Caco-2 (cell line): Measurements from ENCODE around the gene EPS8L3. TPM values are rescaled to one million over a fixed set of nuclear protein-coding genes. Genes with fewer than 3 reads are reported as not detected.

Experiments
- BruUV-seq: library from RNA; stranded (reverse); fragments of 400-500 nt; replicated peaks from 2 replicates; lab custom pipeline; 2021; lab: Mats Ljungman, UMichigan
- CTCF ChIA-PET: fragments of 300-600 bp; sonication (Branson Sonifier 250); formaldehyde crosslinking; loops from one replicate; lab custom pipeline; 2022; ENCODE audit warnings: antibody characterized with exemption; lab: Charles Lee
- POLR2A ChIA-PET: fragments of 300-600 bp; sonication (Branson Sonifier 250); formaldehyde crosslinking; loops from one replicate; lab custom pipeline; 2022; ENCODE audit warnings: antibody characterized with exemption; lab: Charles Lee
- DNase-seq, 2 experiments: peaks; one replicate each; pipeline versions ENCODE4 v3.0.0 to v3.0.0-alpha.2; 2020 to 2022
- H3K27me3 ChIP-seq: replicated peaks from 2 replicates; pipeline ENCODE4 v1.6.0; 2011; ENCODE audit warnings: low read length; ENCODE audit not compliant: control insufficient read depth, insufficient read depth
- H3K36me3 ChIP-seq: 2 replicates; pipeline ENCODE4 v1.5.1; 2011; ENCODE audit warnings: low read length; ENCODE audit not compliant: control insufficient read depth, insufficient read depth
- H3K4me1 ChIP-seq: fragments of 250-450 bp; sonication (Bioruptor Pico); 2 replicates; pipeline ENCODE4 v1.5.1; 2020; ENCODE audit warnings: mild to moderate bottlenecking
- H3K4me3 ChIP-seq: 2 replicates; pipeline ENCODE4 v1.5.1; 2011; ENCODE audit warnings: low read depth, mild to moderate bottlenecking, control low read depth, low read length
- H3K9me3 ChIP-seq: fragments of 250-450 bp; sonication (Bioruptor Pico); 2 replicates; pipeline ENCODE4 v1.5.1; 2020; ENCODE audit warnings: mild to moderate bottlenecking, moderate library complexity
- H3K27ac Mint-ChIP-seq: one replicate; pipeline ENCODE4 v1.8.0; 2022; ENCODE audit warnings: mixed read lengths; ENCODE audit not compliant: unreplicated experiment
- H3K27me3 Mint-ChIP-seq: one replicate; pipeline ENCODE4 v1.8.0; 2022; ENCODE audit warnings: mixed read lengths; ENCODE audit not compliant: insufficient read depth, unreplicated experiment
- H3K36me3 Mint-ChIP-seq: one replicate; pipeline ENCODE4 v1.8.0; 2022; ENCODE audit warnings: mild to moderate bottlenecking, mixed read lengths; ENCODE audit not compliant: insufficient read depth, unreplicated experiment
- H3K4me1 Mint-ChIP-seq: one replicate; pipeline ENCODE4 v1.8.0; 2022; ENCODE audit warnings: low read depth, mixed read lengths; ENCODE audit not compliant: unreplicated experiment
- H3K4me3 Mint-ChIP-seq: one replicate; pipeline ENCODE4 v1.8.0; 2022; ENCODE audit warnings: mild to moderate bottlenecking, moderate library complexity, mixed read lengths; ENCODE audit not compliant: unreplicated experiment
- H3K9me3 Mint-ChIP-seq: one replicate; pipeline ENCODE4 v1.8.0; 2022; ENCODE audit warnings: mixed read lengths; ENCODE audit not compliant: unreplicated experiment
- CTCF ChIP-seq, 2 experiments: fragments of 200-600 bp in 1 of 2; IDR thresholded peaks; 1 replicate in 1 of 2; 2 replicates in 1 of 2; pipeline versions ENCODE4 v1.5.1 to v1.8.0; 2011 to 2022; ENCODE audit warnings: antibody characterized with exemption in 1 of 2, control low read depth in 1 of 2, inconsistent platforms in 1 of 2, low read depth in 1 of 2, low read length in 1 of 2, mild to moderate bottlenecking in 1 of 2, moderate library complexity in 1 of 2; ENCODE audit not compliant: insufficient read depth in 1 of 2, severe bottlenecking in 1 of 2, unreplicated experiment in 1 of 2
- intact Hi-C: fragments of 100-400 bp; cut with micrococcal nuclease; formaldehyde crosslinking; loops from one replicate; pipeline ENCODE4 v1.10.0; 2022; ENCODE audit not compliant: unreplicated experiment
- total RNA-seq: library from RNA; stranded (reverse); gene quantifications from 2 replicates; pipeline ENCODE4 v1.2.3, GENCODE V29; 2022

The EPS8L3 gene
- total RNA-seq, 1 experiment from 2014 or later: 15.3 TPM

- ChIA-PET CTCF (no interaction called here), POLR2A (no interaction called here)
- H3K27me3 ChIP-seq: no peaks in the 10 kb centered on the region
- Mint-ChIP-seq H3K27ac (no peak overlapping the region), H3K27me3 (no peaks in the 10 kb centered on the region), H3K4me3 (no peak overlapping the region), H3K9me3 (no peaks in the 10 kb centered on the region), H3K4me1 (no peaks in the 10 kb centered on the region), H3K36me3 (no peaks in the 10 kb centered on the region)
- no peaks in the 10 kb centered on the region for H3K36me3 ChIP-seq
- intact Hi-C loops: no loop called here
- BruUV-seq: no TSS peak
- DNase-seq: no peak
- no peaks in the 10 kb centered on the region for H3K9me3 ChIP-seq
- H3K4me3 ChIP-seq: no peak overlapping the region
- peaks cover 9% of the 10 kb centered on the region for H3K4me1 ChIP-seq
- no peak for TF ChIP-seq CTCF (IDR thresholded peaks at IDR 0.05; ENCODE audit: insufficient read depth in 1 of 2, low read depth in 1 of 2, low read length in 1 of 2, severe bottlenecking in 1 of 2, unreplicated experiment in 1 of 2)
These were observed 33.0 kb upstream of the EPS8L3 start for GRCh38 chr1:109796484-109797302.

- no peak overlapping the region for H3K27ac Mint-ChIP-seq
- BruUV-seq: no TSS peak
These were observed 30.8 kb upstream of the EPS8L3 start for GRCh38 chr1:109794319-109795132.

More at GRCh38 chr1:109794319-109795132, 30.8 kb upstream of the EPS8L3 start:
- Mint-ChIP-seq H3K36me3 (no peaks in the 10 kb centered on the region), H3K4me1 (peaks cover 1% of the 10 kb centered on the region), H3K4me3 (no peak overlapping the region), H3K27me3 (no peaks in the 10 kb centered on the region), H3K9me3 (no peaks in the 10 kb centered on the region)
- H3K27me3 ChIP-seq: no peaks in the 10 kb centered on the region
- POLR2A ChIA-PET: no interaction called here
- CTCF ChIA-PET: no interaction called here
- intact Hi-C loops: no loop called here
- TF ChIP-seq CTCF (IDR thresholded peaks at IDR 0.05; ENCODE audit: insufficient read depth in 1 of 2, low read depth in 1 of 2, low read length in 1 of 2, severe bottlenecking in 1 of 2, unreplicated experiment in 1 of 2): no peak
- no peaks in the 10 kb centered on the region for H3K9me3 ChIP-seq
- H3K4me1 ChIP-seq: peaks cover 13% of the 10 kb centered on the region
- H3K4me3 ChIP-seq: no peak overlapping the region
- DNase-seq: no peak
- no peaks in the 10 kb centered on the region for H3K36me3 ChIP-seq
